NCI-H128 (cell line): Measurements from ENCODE around the gene NAE1.
"Not testable (repeated sequence)": the region's sequence is repeated elsewhere in the genome, so short reads cannot be mapped to it uniquely, and the experiment has no call there.

ENCODE experiments used
- DNase-seq: peaks from one replicate; lab custom pipeline; 2025; ENCODE audit not compliant: unreplicated experiment; lab: John Stamatoyannopoulos, UW

NAE1 gene

DNA sequence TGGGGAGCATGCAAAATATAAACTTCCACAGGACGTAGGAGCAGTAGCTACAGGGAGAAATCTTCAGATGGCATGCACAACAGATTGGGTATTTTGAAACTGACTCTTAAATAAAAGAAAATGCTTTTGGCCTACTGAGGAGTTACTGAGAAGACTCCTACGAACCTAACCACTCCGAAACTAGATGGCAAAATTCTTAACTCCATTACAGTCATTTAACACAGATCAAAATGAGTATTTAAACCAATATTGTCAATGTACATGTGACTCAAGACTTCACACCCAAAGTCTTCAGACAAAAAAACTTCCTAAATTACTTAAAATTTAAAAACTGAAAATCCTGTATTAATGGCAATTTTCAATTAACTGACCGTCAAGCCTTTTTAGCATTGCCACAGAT lies 21.0 kb downstream of the NAE1 start:
- no peak for DNase-seq

DNA sequence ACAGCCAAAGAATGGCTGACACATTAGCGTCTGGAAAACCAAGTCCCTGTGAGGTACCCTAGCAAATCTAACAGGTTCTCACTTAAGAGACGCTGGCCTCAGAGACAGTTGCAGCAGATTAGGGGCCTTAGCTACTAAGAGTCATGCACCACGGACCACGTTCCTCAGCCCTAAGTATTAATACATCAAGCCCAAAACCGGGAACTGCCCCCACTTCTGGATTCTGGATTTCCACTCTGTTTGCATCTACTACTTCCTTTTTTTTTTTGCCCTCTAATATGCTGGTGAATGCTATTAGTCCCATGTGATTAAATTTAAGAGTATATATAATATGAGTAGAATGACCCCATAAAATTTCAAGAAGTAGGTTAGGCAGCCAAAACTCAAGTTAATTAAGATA lies 28.6 kb downstream of the NAE1 start:
- no peak for DNase-seq

DNA sequence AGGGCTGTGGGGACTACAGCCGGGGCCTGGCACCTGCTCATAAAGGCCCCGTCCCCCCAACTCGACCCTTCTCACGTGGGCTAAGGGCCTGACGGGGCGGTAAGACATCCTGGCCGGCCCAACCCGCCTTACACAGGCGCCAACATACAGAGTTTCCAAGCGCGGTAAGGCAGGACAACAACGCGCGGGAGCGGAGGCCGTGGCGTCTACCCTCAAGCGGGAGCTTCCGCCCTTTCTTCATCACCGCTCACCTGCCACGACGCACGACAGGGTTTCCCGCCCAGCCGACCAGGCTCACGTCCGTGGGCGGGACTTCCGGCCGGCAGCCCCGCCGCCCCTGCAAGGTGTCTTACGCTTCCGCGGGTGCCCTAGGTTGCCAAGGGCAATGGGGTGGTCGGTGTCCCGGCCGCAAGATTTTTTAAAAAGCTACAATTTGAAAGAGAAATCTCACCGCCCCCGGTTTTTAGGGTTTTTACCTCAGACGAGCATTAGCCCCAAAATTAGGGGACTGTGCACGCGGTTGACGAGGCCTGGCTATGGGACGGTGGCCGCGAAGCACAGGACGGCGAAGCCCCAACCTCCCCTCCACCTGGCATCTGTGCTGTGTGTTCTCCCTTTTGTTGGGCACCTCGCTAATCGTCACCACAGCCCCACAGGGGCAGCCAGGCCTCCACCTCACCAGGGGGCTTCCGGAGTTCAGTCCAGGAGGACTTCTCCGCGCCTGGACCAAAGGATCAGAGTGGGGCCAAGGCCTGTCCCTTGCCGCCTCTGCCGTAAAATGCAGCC lies 29.3 kb downstream of the NAE1 start, which contains the start of gene TERB1:
Gene TERB1, minus strand, starts transcription at position 265 of the 786 bp plus-strand sequence. CDS start 4,786 bp downstream, outside the sequence.
- no peak for DNase-seq

DNA sequence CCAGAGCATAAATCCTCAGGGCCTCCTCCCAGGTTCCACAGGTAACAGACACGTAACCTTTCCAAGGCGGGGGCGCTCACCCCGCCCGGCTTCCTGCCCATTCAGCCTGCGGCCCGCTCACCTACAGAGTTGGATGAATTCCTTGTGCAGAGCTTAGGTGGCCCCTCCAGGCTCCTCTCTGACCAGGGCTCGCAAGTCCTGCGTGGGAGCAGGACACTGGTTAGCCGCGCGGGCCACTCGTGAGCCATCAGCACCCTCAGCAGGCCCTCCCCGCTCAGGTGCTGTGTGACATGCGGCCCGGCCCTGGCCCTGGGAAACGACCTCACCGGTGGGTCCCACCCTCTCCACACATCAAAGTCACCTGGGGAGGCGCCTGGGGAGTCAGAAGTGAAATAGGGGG lies 29.9 kb downstream of the NAE1 start:
- DNase-seq = no peak

DNA sequence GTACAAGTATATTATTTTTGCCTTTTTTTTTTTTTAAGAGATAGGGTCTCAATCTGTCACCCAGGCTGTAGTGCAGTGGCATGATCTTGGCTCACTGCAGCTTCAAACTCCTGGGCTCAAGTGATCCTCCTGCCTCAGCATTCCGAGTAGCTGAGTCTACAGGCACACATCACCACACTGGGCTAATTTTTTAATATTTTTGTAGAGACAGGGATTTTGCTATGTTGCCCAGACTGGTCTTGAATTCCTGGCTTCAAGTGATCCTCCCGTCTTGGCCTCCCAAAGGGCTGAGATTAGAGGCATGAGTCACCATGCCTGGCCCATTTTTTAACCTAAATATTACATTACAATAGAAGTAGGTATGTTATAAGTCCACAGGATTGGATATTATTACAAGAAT lies 32.6 kb downstream of the NAE1 start:
- DNase-seq = no peak

DNA sequence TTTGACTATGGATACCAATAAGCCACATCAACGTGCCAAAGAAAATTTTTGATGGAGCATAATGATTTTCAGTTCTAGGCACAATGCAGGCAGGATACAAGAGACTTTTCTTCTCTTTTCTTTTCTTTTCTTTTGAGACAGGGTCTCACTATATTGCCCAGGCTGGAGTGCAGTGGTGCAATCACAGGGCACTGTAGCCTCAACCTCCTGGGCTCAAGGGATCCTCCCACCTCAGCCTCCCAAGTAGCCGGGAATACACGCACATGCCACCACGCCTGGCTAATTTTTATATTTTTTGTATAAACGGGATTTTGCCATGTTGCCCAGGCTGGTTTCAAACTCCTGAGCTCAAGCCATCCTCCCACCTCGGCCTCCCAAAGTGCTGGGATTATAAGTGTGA lies 36.8 kb downstream of the NAE1 start:
- not testable (repeated sequence) for DNase-seq

DNA sequence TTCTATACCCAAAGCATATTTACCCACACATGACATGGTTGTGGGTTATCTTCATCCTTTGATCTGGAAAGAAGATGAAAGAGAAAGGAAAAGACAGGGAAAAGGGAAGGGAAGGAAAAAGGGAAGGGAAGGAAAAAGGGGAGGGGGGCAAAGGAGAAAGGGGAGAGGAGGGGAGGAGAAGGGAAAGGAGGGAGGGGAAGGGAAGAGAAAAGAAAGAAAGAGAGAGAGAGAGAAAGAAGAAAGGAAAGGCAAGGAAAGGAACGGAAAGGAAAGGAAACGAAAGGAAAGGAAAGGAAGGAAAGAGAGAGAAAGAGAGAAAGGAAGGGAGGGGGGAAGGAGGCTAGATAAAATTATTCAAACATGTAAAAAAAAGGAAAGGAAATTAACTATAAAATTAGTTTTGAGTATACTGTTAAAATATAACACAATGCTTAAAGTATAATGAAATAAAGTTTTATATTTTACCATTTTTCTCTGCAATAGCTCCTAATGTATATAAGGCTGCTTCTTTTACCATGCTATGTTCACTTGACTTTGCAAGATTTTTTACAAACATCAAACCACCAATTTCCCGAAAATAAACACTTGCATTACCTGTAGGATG lies 40.5 kb downstream of the NAE1 start:
- no peak for DNase-seq

DNA sequence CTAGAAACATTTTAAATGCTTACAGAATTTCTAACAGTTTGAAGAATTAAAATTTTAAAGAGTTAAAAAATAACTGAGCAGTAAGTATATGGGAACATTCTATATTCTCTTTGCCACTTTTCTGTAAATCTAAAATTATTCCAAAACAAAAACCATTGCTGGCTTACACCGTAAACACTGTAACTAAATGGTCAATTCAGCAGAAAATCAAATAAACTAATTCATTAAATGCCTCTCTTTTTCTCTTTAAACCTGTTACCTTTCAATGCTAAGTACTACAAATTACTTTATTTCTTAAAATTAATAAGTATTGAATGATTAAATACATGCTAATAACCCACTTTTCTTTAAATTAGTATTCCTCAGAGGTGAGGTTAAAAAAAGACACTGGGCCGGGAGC lies 43.3 kb downstream of the NAE1 start:
- DNase-seq = no peak

DNA sequence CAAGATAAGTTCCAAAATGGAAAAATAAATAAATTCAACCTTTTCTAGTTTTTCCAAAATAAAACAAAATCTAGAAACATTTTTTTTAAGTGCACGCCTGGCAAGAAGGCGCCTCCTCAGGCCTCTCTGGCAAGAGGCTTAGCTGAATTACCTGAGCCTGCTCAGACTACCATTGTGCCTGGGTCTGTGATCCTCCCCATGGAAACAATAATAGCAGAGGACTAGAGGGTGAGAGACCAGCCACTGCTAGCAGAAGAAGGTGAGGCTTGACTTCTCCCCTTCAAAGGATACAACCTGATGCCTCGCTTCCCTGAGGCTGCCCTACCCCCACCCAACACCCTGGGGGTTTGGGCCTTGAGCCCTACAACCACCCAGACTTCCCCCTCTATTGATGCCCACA lies 44.2 kb downstream of the NAE1 start:
- DNase-seq = no peak

DNA sequence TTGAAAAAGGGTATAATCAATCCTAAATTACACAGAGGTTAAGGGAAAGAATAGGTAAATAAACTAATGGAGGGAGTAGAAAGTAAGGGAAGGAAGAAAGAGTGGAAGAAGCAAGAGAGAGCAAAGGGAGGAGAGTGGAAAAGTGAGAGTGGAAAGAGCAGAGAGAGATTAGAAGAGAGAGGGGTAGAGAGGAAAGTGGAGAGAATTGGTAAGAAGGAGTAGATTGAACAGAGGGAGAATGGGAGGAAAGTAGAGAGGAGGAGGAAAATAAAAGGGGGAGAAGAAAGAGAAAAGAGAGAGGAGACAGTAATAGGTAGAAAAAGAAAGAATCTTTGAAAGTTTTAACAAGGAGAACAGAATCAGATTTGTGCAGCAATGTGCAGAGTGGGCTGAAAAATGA lies 54.3 kb downstream of the NAE1 start:
- DNase-seq = no peak

DNA sequence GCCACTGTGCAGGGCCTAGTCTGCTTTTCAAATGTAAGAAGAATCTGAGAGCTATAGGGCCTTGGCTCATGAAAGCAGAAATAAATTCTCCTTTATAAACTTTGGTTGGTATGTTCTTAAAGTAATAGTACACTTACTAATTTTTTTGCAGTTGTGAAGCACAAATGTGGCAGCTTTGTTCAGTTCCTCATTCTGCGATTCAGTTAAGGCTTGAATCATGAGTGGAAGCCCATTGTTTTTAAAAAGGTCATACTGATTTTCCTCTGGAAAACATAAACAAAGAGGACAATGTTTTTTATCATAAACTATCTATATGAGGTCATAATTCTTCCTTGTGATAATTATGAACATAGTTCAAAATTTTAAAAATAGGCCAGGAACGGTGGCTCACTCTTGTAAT lies 55.8 kb downstream of the NAE1 start:
- no peak for DNase-seq

DNA sequence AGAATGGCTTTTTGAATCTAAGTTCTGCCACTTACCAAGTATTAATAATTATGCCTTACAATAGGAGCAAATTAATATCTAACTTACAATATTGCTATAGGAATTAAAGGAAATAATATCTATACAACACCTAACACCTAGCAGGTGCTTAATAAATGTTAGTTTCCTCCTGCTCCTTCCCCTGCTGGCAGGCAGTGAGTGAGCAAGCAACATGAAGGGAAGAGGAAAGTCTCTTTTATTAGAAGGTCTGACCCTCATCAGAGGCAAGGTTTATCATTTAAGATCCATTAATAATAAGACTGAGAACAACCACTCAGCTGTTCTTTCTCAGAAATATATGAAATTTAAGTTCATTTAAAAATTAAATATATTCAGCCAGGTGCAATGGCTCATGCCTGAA lies 72.7 kb downstream of the NAE1 start:
- DNase-seq = no peak

DNA sequence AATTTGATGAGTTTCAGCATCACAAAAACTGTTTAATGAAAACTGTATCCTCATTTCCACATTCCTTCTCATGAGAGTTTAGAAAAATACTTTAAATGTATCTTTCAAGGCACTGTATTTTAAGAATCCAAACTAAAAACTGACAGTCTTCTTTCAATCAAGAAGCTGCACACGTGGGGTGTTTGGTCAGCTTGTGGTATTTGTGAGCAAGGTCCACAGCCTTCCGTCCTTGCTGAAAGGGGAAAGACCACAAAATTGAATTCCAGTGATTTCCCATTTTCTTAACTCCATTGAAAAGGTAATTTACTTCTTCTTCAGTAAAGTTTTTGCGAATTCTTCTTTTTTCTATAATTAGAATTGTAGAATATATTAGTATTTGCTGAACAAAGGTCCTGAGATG lies 76.0 kb downstream of the NAE1 start:
- DNase-seq = no peak

DNA sequence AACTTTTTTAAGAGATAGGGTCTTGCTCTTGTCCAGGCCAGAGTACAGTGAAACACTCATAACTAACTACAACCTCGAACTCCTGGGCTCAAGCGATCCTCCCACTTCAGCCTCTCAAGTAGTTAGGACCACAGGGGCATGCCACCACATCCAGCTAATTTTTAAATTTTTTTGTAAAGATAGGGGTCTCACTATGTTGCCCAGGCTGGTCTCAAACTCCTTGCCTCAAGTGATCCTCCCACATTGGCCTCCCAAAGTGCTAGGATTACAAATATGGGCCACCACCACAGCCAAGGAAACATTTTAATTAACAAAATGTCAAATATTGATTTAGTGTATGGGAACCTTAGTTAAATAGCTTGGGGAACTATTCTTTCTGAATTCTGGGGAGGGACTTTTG lies 76.6 kb downstream of the NAE1 start:
- DNase-seq = no peak

DNA sequence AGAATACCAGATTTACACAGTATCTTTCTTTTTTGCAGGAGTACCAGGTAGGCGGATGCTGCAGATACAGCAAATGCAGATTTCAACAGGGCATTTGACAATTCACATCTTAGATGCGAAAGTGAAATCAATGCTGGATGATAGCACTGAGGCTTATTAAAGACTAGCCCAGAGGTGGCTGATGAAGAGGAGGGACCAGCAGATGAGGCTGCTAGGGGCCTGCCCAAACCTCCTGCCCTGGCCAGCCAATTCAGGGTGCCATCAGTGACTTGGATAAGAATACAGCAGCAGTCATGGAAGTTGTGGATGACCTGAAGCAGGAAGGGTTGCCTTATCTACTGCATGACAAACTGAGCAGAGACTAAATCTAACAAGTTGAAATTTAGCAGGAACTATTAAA lies 77.8 kb downstream of the NAE1 start:
- DNase-seq = no peak
